ENCODE measurements around the gene PKNOX2. TPM values are rescaled to one million over a fixed set of nuclear protein-coding genes. Genes with fewer than 3 reads are reported as not detected.

PKNOX2 gene
- total RNA-seq, 1 donor from 2014 or later: 2.6 TPM

DNA sequence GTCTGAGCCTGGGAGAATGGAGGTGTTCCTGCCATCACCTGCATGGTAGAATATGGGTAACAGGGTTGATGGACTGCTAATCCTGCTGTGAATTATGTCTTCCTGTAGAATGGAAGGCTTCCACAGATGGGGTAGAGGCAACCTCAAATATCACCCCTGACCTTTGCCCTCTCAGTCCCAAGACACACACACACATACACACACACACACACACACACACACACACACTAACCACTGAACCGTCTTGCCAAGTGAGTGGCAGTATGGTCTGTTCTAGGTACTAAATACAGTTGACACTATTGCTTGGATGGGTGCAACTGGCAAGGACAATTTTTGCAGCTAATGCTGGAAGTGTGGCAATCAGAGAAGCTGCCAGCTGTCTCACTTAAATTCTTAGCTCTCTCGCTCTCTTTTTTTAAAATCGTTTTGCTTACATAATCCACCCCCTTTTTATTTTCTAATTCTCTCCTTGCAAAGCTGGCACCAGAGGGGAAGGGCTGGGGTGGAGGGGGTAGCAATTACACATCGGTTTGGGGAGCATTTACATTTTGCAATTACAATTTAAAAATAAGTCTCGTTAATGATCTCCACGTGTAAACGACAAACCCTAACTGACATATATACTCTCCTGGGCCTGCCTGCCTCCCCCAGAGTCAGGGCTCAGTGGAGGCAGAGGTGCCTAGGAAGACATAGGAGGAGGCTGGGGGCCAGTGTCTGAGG, 169.0 kb downstream of the PKNOX2 start:
- DNase-seq (ENCODE audit: low spot score): peak; percentile 33

DNA sequence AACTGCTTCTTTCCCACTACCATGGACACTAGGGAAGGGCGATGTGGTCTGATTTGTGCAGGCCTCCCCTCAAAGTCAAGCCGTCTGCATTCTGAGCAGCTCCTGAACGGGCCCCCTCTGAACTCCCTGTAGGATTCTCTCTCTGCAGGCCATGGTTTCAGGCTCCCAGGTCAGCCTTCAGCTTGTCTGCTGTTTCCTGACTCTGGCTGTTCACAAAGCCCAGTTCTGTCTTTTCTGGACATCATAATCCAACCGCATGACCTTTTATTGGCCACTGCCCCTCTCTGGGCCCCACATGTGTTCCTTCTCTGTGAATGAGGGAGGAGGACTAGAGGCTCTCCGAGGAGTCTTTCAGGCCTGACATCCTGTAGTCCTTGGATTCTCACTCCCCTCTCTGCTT, 170.6 kb downstream of the PKNOX2 start:
- DNase-seq (ENCODE audit: low spot score): peak; percentile 72

- DNase-seq (ENCODE audit: low spot score): peak; percentile 53
Measured at GRCh38 chr11:125337836-125338834, 173.6 kb downstream of the PKNOX2 start.

GRCh38 chr11:125338886-125339811, 174.6 kb downstream of the PKNOX2 start:
- peak; percentile 49 for DNase-seq (ENCODE audit: low spot score)

DNA sequence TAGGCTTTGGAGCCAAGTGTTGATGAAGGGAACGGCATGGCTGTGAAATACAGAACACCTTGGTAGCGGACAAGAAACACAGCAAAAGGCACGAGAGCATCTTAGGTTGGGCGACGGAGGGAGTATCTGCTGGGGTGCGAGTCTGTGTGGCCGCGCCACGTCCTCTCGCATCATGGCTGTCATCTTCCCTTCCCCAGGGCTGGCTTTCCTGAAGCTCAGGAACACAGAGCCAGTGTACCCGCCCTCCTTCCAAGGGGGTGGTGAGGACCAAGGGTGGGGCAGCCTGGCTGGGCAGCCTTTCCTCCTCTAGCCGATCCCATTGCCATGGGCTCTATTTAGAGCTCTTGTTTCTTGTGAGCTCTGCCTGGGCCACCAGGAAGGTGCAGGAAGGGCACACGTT, 177.1 kb downstream of the PKNOX2 start:
- peak; percentile 47 for DNase-seq (ENCODE audit: low spot score)

GRCh38 chr11:125342281-125342930, 177.9 kb downstream of the PKNOX2 start:
- no peak for DNase-seq (ENCODE audit: low spot score)

DNA sequence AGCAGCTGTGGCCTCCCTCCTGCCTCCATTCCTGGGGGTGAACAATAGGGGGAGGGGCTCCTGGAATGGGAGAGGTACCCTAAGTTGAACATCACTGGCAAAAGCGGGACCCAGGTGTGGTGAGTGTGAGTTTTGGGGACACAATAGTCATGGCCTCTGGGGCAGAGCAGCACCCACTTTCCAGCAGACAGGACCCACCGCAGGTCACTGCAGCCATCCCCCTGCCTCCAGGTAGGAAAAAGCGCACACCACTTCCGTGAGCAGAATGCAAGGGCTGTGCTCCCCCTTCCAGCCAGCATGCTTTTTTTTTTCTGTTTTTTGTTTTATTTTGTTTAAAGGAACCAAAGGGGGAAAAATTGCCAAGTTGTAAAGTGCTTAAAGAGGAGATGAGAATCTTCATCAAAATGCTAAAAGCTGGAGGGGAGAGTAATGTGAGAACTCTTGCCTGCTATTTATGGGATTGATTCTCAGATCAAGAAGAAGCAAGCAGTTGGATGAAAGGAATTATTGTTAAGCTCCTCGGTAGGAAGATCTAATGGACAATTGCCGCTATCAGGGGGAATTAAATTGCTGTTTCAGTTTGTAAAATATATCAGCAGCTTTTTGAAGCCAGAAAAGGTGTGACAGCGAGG, 178.7 kb downstream of the PKNOX2 start:
- no peak for DNase-seq (ENCODE audit: low spot score)

DNA sequence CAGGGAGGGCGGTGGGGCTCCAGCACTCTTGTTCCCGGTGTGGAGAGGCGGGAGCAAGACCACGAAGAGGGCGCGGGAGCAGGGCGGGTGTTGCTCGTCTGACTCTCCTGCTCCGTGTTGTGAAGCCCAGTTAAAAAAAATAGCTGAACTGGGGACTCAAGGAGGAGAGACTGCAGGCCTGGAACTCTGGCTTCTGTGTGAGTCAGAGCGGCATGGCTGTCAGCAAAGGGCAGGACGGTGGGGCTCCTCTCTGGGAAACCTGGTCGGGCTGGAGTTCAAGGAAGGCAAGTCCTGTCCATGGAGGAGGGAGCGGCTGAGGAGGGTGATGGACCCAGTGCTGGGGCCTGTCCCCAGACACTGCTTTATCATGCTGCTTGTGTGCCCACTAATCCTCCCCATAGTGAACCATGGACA, 179.2 kb downstream of the PKNOX2 start:
- DNase-seq (ENCODE audit: low spot score): no peak

- DNase-seq (ENCODE audit: low spot score): no peak
Measured at GRCh38 chr11:125344846-125345420, 180.4 kb downstream of the PKNOX2 start.

DNA sequence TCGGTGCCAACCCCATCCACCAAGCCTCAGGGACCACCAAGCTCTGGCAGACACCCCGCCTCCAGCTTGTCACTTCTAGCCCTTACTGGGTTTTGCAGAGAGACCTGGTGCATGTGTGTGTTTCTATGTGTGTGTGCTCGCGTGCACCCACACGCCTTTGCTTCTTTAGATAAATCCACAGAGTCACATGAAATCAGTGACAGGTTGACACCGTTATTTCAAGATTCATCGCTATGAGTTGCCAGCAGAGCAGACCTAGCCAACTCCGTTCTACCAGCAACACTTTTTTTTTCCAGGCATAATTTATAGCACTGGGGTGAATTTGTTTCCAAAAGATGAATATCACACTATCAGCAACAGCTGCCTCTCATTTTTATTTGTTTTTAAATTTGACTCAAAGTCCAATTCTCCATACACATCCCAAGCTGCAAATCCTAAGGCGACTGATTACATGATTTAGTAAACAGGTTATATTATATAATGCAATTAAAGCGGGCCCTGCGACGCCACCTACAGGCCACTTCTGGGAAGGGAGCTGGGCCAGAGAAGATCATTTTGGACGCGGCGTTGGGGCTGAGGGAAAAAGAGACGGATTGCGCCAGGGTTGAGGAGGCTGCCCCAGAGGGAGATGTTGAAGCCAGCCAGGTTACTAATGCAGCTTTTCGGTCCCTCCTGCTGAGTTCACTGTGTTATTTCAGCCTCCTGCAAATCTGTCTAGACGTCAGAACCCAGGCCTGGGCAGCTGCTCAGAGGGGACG, 181.0 kb downstream of the PKNOX2 start:
- no peak for DNase-seq (ENCODE audit: low spot score)

DNA sequence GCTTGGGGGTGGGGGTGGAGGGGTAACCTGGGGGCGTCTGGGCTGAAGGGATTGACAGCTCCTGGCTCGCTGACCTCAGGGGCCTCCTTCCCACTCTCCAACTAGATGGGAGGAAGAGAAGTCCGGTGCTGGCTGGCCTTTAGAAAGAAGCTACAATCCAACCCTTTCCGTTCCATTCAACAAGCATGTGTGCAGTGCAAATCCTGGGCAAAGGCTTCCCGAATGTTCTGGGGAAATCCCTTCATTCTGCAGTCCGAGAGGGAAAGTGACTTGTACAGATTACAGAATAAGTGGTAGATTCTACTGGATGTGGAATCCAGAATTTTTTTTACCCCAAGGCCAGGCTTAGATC, 181.6 kb downstream of the PKNOX2 start:
- DNase-seq (ENCODE audit: low spot score): no peak

GRCh38 chr11:125346565-125347260, 182.2 kb downstream of the PKNOX2 start:
- DNase-seq (ENCODE audit: low spot score): no peak

- no peak for DNase-seq (ENCODE audit: low spot score)
Measured at GRCh38 chr11:125347261-125347585, 182.7 kb downstream of the PKNOX2 start.

DNA sequence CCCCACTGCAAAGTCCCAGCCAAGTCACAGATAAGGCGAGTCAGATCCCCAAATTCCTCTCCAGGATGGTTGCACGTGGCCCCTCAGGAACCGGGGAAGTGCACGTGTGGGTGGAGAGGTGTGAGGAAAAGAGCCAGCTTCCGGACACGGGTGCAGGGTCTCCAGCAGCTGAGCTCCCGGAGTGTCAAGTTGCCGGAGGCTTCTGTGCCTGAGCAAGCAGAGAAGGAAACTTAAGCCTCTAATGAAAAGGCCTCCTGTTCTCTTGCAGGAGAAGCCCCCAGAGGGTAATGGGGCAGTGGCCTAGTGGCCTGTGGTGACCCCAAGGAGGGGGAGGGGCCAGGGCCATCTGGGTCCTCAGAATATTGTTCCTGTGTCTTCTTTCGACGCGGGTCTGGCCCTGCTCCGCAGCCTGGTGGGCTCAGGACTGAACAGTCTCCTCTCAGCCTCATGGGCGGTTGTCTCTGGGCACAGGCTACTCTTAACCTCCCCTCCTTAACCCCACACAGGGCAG, 183.6 kb downstream of the PKNOX2 start:
- no peak for DNase-seq (ENCODE audit: low spot score)

DNA sequence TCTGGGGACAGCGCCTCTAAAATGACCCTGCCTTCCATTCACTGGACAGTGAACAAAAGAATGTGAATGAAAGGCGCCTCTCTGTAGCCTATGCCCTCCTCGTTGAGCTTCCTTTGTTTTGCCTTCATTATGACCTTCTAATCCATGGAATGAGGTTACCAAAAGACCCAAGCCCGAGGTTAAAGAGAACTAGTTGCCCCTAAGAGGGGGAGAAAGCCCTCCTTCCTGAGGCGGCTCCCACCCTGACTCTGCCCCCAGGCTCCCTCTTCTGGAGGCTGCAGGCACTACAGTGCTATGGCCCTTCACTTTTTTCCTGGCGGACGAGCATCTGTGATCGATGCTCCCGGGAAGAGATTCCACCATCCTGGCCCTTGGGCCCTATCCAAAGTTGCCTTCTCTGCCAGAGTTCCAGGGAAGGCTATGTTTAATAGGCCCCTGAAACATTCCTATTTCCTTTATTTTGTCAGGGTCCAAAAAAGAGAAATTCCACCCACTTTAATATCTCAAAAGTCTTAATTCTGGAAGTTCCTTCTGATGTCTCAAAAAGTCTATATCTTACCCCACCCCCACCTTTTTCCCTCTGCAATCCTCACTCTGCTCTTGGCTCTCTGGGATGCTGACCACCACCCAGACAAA, 184.2 kb downstream of the PKNOX2 start:
- DNase-seq (ENCODE audit: low spot score): no peak

DNA sequence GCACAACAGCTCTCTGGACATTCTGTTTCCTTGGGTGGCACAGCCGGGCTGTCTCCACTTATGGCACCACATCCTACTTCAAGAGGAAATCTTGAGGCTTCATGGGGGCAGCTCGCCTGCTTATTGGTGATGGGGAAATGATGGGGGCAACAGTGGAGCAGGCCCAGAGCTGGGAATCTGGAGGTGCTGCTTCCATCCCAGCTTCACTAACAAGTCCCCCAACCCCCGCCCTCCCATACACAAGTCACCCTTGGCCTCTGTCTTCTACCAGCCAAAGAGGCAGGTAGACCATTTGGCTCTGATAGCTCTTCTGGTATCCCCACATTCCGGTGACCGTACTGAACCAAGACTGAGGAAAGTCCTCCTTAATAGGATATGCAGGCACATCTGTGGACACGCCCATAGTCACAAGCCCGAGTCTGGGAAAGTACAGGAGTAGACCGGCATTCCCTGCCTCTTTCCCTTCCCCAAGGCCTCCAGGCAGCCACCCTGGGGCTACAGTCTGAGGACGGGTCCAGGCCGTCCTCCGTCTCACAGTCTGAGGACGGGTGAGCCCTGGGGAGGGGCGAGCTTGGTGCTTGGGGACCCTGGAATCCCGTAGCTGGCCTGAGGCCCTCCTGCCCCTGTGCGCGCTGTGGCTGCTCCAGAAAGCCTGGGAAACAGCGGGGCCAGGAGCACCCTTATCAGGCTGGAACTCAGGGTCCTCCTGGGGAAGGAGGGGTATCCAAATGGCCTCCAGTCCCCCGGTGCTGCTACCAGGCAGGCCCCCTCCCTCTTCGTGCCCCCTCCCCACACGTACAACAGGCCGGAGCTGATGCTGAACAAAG, 185.9 kb downstream of the PKNOX2 start:
- no peak for DNase-seq (ENCODE audit: low spot score)
